ENCODE results near the gene GPC1.

DNA sequence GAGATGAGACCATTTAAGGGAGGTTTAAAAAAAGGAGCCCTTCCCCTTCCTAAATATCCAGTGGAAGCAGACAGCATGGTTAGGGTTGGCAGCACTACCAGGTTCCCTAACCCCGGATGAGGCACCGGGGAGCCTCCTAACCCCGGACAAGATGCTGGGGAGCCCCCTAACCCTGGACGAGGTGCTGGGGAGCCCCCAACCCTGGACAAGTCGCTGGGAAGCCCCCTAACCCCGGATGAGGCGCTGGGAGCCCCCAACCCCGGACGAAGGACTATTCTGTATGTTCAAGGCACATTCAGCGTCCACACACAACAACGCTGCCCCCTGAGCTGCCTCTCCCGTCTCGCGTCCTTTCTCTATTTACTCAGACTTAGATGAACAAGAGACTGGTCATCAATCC is 70.4 kb downstream of the GPC1 start:
- TF ChIP-seq, protein P1, sequence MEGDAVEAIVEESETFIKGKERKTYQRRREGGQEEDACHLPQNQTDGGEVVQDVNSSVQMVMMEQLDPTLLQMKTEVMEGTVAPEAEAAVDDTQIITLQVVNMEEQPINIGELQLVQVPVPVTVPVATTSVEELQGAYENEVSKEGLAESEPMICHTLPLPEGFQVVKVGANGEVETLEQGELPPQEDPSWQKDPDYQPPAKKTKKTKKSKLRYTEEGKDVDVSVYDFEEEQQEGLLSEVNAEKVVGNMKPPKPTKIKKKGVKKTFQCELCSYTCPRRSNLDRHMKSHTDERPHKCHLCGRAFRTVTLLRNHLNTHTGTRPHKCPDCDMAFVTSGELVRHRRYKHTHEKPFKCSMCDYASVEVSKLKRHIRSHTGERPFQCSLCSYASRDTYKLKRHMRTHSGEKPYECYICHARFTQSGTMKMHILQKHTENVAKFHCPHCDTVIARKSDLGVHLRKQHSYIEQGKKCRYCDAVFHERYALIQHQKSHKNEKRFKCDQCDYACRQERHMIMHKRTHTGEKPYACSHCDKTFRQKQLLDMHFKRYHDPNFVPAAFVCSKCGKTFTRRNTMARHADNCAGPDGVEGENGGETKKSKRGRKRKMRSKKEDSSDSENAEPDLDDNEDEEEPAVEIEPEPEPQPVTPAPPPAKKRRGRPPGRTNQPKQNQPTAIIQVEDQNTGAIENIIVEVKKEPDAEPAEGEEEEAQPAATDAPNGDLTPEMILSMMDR (IDR thresholded peaks at IDR 0.05), result no peak
- TF ChIP-seq POLR2A (IDR thresholded peaks at IDR 0.05), result no peak

Measured in heart left ventricle (tissue), 13 donors.